IPS-NIHi11 (cell line): ENCODE measurements around the gene NOS1AP.

ENCODE experiments used
- DNase-seq: peaks from one replicate; pipeline ENCODE4 v3.0.0; 2012; ENCODE audit warnings: mixed read lengths, low spot score

NOS1AP gene

GRCh38 chr1:162386292-162387225 lies 317.1 kb downstream of the NOS1AP start:
- DNase-seq, result no peak

DNA sequence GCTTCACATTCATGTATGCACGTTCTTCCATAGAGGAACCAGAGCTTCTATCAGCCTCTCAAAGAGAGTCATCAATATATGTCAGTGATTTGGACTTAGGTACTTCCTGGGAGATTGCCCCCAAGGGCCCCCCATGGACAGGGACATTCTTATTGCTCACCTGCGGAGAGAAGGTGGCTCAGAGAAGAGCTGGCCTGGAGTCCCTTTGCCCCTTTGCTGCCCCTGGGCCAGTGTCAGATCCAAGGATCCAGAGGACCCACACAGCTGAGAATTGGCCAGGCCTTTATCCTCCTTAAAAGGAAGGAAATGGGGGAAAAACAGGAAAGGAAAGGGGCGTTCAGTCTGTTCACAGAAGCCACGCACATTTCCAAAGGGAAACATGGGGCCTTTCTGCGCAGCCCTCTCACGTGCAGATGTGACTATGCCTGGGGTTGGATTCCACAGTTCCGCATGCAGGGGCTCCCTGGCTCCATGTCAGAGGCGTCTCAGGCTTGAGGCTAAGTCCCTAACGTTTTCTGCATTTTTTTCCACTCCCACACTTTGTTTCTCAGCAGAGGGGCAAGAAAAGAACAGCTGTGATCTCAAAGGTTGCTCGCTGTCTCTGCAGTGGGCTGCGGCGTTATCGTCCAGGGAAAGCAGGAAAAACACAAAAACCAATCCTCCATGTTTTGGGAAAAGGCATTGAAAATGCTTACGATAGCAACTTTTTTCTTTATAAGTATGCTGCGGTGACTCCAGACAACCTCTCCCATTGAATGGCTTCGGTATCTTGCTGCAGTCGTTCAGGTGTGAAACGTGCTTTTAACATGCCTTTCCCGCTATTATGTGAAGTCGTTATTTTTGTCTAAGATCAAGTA lies 318.0 kb downstream of the NOS1AP start:
- no peak for DNase-seq

DNA sequence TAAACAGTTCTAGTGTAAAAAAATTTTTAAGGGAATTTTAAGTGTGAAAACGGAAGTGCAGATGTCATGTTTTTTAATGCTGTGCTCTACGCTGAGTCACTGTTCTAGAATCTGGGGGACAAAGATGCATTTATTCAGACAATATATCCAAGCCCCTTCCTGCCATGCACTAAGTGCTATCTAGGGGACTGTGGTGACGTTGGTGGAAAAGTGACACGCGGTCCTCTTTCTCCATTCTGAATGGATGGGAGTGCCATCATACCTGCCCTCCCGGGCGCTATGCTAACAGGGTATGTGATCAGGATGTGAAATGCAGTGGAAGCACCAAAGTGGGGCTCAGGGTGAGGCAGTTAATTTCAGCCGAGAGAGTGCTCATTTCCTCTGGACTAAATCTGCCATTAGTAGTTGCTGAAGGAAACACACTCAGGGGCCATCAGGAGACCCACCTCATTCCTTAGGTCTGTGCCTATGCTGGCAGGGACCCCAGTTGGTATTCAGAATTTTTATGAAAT lies 318.6 kb downstream of the NOS1AP start:
- DNase-seq, result no peak

- DNase-seq, result no peak
These were observed 319.1 kb downstream of the NOS1AP start for GRCh38 chr1:162388615-162389014.

DNA sequence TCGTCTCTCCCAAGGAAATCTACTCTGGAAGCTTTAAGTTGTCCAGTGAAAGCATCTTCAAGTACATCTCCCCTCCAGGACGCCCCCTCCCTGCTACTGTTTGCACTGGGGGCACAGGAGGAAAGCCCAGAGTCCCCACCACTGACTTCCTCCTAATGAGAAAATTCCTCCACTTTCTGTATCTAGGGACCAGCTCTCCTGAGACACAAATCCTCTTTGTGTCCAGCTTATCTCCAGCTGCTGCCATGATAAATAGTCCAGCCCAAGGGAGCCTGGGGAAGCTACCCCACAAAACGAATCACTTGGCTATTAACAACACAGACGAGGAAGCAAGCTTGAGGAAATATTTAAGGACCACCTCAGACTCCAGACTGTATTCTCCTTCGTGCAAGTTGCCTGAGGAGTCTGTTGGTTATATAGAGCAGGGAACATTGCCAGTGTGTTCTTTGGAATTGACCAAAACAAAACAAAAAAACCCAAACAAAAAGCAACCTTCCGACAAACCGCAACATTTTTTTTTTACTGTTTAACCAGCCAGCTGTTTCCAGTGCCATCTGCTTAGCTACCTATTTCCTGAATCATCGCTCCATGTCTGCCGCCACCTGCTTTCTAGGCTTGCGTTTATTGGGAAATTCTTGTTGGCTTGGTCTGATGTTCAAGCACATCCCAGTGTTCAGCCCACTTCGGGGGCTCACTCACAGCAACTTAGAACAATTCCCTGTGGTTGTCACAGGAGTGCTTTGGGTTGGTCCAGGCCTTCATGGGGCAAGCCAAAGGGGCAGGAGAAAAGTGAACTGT lies 319.7 kb downstream of the NOS1AP start:
- DNase-seq, result no peak

- DNase-seq, result no peak
These were observed 320.5 kb downstream of the NOS1AP start for GRCh38 chr1:162389971-162390370.

GRCh38 chr1:162390396-162391185 lies 321.1 kb downstream of the NOS1AP start:
- no peak for DNase-seq

DNA sequence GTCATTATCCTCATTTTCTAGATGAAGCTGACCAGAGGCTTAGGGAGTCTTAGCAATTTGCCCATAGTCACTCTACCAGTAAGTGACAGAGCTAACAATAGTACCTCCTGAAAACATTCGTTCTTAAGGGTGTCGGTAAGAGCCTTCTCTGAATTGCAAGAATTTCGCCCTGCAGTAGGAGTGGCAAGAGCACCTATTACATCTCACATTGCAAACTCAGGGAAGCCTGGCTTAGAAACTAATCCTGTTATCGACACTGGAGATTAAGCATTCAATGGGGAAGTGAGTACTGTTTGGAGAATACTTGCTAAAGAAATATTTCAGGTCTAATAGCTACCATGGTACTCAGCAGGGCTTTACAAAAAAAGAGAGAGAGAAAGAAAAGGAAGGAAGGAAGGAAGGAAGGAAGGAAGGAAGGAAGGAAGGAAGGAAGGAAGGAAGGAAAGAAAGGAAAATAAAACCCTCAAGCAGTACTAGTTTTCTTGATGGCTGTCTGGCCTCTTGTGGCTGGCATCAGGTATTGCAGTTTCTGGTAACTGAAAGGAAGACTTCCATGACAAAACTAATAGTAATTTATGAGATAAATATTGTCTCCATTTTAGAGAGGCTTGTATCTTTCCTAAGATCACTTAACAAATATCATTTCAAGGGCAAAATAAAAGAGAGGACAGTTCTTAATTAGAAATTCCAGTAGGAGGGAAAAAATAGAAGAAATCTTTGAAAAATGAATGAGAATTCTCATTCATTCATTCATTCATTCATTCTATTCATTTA lies 322.5 kb downstream of the NOS1AP start:
- peak; percentile 48 for DNase-seq

DNA sequence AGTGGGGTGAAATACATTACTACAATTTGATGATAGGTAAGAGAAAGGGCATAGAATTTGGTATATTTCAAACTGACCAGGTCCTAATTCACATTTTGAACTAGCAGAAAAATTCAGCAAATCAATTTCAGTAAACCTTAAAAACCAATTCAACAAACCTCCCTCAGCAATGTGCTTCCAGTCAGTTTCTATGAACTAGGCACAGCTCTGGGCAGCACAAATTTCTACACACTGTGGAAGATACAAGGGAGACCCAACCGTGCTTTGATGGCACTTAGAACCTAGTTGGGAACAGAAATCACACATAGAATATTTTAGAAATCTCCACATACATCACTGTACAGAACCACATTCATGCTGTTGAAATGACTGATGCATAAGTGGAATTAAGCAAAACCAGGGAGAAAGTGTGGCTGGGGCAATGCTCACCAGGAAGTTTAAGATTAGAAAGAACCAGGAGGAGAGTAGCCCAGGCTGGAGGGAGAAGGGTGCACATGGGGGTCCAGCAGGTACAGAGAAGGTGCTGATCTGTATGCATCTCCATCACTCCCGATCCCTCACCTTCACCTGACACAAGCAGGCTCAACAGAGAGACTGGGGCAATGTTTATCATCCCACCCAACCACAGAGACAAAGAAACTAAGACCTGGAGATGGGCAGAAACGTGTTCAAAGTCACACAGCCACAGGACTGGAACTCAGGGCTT lies 326.9 kb downstream of the NOS1AP start:
- no peak for DNase-seq

DNA sequence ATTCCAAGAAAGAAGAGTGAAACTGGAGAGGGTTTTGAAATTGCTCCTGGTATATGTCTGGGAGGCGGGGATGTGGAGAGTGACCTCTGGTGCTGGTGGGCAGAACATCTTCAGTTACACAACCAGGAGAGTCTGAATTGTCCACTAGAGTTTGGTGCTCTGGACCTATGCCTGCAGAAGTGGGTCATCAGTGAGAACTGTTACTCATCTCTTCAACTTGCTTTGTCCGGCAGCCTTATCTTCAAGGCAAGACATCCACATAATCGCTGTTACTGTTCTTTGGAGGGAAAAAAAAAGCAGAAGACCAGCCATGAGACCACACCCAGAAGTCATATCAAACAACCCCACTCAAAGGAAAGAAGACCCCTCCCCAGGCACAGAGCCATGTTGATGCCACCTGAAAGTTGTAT lies 327.6 kb downstream of the NOS1AP start:
- DNase-seq, result no peak

DNA sequence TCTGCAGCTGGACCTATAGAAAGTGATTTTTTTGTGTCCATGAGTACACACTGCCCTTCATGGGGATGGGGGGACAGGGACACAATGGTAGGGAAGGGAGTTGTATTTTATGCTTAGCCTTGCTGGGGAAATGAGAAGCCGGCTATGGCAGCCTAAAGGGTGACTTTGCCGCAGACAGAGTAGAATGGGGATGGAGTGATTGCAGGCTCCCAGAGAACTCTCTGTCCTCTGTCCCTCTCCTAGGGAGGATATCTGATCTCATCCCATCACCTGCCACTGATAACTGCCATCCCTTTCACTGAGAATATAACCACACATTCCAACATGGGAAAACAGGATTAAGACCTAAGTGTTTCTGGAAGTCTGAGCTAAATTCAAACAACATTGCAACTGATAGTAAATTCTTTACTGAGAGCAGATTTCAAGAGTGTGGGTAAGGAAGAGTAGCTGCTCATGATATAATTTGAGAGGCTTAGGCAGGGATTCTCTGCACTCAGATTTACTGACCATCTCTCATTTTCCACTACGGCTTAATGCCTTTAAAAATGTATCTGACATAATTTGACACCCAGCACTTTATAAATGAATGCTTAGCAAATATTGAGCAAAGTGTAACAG lies 328.6 kb downstream of the NOS1AP start:
- no peak for DNase-seq

DNA sequence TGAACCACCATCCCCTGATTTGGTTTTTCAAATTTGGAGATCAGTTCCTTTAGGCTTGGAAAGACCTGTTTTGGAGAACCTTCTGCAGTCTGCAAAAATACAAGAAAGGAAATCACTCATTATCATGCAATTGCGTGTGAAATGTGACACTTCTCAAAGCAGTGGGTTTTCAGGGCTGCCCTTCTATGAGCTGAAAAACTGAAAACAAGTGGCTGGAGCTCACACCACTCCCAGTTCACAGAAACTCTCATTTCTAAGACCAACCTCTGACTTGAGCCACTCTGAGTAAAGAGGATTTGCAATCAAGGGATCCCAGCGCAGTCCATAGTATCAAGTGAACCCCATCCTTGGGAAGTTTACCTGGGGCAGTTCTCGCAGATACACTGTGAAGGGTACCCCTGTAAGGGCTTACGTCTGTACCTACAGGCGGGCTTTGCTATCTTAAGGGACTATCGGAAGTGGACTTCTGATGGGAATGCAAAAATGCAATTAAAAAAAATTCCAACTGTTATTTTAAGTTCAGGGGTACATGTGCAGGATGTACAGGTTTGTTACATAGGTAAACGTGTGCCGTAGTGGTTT lies 329.6 kb downstream of the NOS1AP start:
- no peak for DNase-seq

- no peak for DNase-seq
These were observed 331.4 kb downstream of the NOS1AP start for GRCh38 chr1:162400790-162401355.

GRCh38 chr1:162404550-162405160 lies 335.2 kb downstream of the NOS1AP start:
- no peak for DNase-seq

GRCh38 chr1:162405800-162406199 lies 336.3 kb downstream of the NOS1AP start:
- no peak for DNase-seq

- no peak for DNase-seq
These were observed 337.3 kb downstream of the NOS1AP start for GRCh38 chr1:162406811-162407210.

- DNase-seq, result no peak
These were observed 338.0 kb downstream of the NOS1AP start for GRCh38 chr1:162407539-162407938.

- no peak for DNase-seq
These were observed 342.5 kb downstream of the NOS1AP start, which contains the start of gene SH2D1B for GRCh38 chr1:162412002-162412401. Gene SH2D1B, minus strand, starts transcription at chr1:162412136. Its CDS starts 120 bp downstream, at chr1:162412016.
